AG04449 (cell line): ENCODE data around the gene TNFRSF11A.

Experiments used
- CTCF ChIA-PET: fragments of 350-600 bp; formaldehyde crosslinking; extraction: SDS; loops from one replicate; lab custom pipeline; 2021; ENCODE audit warnings: antibody characterized with exemption; lab: Yijun Ruan, JAX
- POLR2A ChIA-PET: fragments of 400-600, 350-600 bp; formaldehyde crosslinking; extraction: SDS; loops from one replicate; lab custom pipeline; 2020; ENCODE audit warnings: antibody characterized with exemption, inconsistent platforms; lab: Yijun Ruan, JAX
- DNase-seq: peaks from one replicate; pipeline ENCODE4 v3.0.0-alpha.2; 2010; ENCODE audit warnings: low read depth, low spot score
- H3K4me3 ChIP-seq: 2 replicates; pipeline ENCODE4 v1.5.1; 2011; ENCODE audit warnings: low read depth, mild to moderate bottlenecking, control low read depth, low read length
- TF ChIP-seq, protein P1 (sequence below): IDR thresholded peaks from one replicate; pipeline ENCODE4 v1.5.1; 2011; ENCODE audit warnings: mild to moderate bottlenecking, moderate library complexity, low read length, control low read depth, inconsistent platforms; ENCODE audit not compliant: insufficient read depth; ENCODE audit errors: missing control alignments

TNFRSF11A gene

DNA sequence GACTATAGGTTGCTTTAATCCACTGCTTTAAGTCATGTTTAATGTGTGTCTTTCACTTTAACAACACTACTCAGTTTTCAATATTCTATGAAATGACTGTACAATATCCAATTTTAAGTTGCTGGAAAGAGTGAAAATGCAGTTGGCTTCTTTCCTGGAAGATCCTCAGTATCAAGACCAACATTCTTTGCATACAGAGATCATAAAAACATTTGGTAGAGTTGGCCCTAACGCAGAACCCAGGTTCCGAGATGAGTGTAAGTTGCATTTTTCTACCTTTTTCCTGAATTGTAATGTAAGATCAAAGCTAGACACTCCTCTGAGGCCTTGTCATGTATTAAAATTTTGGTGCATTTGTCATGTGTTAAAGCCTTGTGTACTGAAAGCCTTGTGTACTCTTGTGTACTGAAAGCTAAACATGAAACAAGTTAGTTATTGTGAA lies 42.9 kb upstream of the TNFRSF11A start:
- DNase-seq: peak; percentile 44
- TF ChIP-seq, protein P1, sequence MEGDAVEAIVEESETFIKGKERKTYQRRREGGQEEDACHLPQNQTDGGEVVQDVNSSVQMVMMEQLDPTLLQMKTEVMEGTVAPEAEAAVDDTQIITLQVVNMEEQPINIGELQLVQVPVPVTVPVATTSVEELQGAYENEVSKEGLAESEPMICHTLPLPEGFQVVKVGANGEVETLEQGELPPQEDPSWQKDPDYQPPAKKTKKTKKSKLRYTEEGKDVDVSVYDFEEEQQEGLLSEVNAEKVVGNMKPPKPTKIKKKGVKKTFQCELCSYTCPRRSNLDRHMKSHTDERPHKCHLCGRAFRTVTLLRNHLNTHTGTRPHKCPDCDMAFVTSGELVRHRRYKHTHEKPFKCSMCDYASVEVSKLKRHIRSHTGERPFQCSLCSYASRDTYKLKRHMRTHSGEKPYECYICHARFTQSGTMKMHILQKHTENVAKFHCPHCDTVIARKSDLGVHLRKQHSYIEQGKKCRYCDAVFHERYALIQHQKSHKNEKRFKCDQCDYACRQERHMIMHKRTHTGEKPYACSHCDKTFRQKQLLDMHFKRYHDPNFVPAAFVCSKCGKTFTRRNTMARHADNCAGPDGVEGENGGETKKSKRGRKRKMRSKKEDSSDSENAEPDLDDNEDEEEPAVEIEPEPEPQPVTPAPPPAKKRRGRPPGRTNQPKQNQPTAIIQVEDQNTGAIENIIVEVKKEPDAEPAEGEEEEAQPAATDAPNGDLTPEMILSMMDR: no peak
- CTCF ChIA-PET: interaction anchor here (1.6 kb wide), 1 partner anchor 302 kb away, joined by 5 read pairs; no protein-coding TSS in a partner anchor
- POLR2A ChIA-PET: no interaction called here
- H3K4me3 ChIP-seq: no peak overlapping the region

DNA sequence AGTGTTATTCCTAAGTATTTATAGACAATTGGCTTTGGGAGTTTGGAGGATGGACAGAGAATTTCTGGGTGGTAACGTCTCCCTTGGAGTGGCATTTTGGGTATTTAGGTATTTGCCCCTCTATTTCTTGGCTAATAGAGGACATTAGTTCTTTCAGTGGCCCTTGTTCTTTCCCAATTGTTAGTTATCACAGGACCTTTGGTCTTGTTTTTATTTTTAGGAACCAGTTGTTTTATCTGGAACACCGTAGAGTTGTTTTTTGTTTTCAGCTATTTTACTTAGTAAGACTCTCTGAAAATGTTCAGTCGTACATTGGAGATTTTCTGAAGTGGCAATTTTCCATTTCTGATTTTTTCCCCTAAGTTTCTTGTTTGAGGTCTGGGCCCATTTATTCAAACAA lies 40.5 kb upstream of the TNFRSF11A start:
- POLR2A ChIA-PET: no interaction called here
- CTCF ChIA-PET: no interaction called here

DNA sequence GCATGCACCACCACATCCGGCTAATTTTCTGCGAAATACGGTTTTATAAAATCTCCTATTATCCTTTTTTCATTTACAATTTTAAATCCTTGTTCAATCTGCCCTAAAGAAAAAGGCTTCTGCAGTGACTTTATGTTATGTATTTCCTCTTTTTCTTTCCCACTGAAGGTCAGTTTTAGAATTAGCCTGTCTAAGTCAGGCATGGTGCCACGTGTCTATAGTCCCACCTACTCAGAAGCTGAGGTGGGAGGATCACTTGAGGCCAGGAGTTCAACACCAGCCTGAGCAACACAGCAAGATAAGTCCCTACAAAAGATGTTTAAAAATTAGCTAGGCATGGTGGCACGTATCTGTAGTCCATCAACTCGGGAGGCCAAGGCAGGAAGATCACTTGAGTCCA lies 39.8 kb upstream of the TNFRSF11A start:
- CTCF ChIA-PET: no interaction called here
- no peak overlapping the region for H3K4me3 ChIP-seq
- no peak for DNase-seq
- TF ChIP-seq, protein P1: no peak
- POLR2A ChIA-PET: no interaction called here

More for the DNA sequence above, 40.5 kb upstream of the TNFRSF11A start:
- TF ChIP-seq, protein P1: no peak
- no peak for DNase-seq
- H3K4me3 ChIP-seq: no peak overlapping the region

DNA sequence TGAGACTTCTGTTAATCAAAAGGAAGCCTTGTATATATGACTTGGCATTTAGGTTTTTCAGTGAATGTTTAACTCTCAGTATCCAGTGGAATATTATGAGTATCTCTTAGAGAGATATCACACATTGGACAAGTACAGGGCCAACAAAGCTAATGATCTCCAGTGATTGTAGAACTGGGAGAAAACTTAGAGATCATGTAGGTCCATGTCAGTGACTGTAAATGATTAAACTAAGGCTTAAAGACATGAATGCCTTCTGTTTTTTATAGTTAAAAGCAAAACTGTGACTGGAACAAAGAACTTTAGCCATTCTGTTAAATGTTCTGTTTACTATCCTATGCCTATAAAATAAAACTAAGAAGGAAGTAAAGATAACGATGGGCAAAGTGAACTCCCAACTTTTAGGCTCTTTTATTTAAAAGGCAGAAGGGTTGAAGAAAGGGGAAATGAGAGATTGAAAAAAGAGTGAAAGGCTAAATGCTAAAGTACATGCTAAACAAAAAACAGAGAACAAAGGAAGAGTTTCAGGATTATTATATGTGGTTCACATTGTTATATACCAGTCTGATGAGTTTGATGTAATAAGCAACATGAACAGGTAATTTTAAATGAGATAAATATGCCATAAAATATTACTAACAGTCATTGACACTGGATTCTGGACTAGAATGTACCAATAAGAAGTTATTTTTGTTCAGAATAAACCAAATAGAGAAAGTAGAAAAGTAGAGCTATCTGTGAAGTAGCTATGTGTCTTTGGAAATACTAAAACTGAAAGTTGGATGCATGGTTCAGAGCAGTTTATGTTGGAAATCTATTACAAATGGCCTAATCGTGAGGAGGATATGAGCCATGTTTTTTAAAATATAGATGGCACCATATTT lies 37.1 kb upstream of the TNFRSF11A start:
- TF ChIP-seq, protein P1: no peak
- CTCF ChIA-PET: no interaction called here
- POLR2A ChIA-PET: no interaction called here
- no peak for DNase-seq
- H3K4me3 ChIP-seq: no peak overlapping the region

DNA sequence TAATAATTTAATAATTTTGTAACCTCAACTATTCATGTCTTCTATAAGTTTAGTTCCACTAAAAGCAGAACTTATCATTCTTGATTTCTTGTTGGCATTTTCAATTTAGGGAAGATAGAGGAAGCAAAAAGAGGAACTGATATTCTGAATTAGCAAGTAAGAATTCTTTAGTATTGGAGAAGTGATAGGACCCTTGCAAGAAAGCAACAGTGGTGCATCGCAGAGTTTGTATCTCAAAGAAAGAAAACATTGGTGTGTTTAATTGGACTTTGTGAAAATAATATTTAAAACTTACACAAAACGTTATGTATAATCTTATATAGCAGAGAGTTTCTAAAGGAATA lies 36.5 kb upstream of the TNFRSF11A start:
- no peak for DNase-seq
- TF ChIP-seq, protein P1: no peak
- CTCF ChIA-PET: no interaction called here
- no peak overlapping the region for H3K4me3 ChIP-seq
- POLR2A ChIA-PET: no interaction called here

DNA sequence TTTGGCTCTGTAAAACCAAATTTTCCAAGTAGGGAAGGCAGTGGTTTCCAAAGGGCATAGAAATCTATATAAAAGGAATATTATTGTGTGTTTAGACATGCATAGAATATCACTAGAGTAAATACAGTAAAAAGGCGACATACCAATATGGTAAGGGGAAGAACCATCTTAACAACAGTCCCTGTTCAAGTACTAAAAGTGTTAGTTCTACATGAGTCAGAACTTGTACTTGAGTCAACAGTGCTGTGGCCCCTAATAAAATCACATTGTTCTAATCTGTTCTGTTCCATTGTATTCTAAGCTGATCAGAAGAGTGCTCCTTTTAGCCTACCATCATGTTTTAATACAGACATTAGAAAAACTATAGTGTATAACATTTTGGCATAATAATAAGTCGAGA lies 36.1 kb upstream of the TNFRSF11A start:
- no peak for DNase-seq
- POLR2A ChIA-PET: no interaction called here
- no peak overlapping the region for H3K4me3 ChIP-seq
- CTCF ChIA-PET: no interaction called here
- TF ChIP-seq, protein P1: no peak
